ENCODE measurements around the gene WDR55. TPM values are rescaled to one million over a fixed set of nuclear protein-coding genes. Genes with fewer than 3 reads are reported as not detected.
"Not testable (repeated sequence)": the region's sequence is repeated elsewhere in the genome, so short reads cannot be mapped to it uniquely, and the experiment has no call there.

Gene WDR55
- total and polyA plus RNA-seq, 2 of the 13 experiments (the other 11 are each of a cell fraction or from before 2014, with no cell fraction given): 17.7 to 18.2 TPM

- no peak for TF ChIP-seq NONO (IDR thresholded peaks at IDR 0.05)
- no peak for TF ChIP-seq NONO (CRISPR knock-in tag; conservative IDR thresholded peaks at IDR 0.05)
- TF ChIP-seq THAP7 (CRISPR knock-in tag; IDR thresholded peaks at IDR 0.05): peak; percentile 6; the same call in 1 of the 2 replicates
- TF ChIP-seq FOXJ3 (CRISPR knock-in tag; IDR thresholded peaks at IDR 0.05; ENCODE audit: borderline replicate concordance): 0 out of 2 replicates have a peak, but pooled peaks have one; percentile 27
- no peak for TF ChIP-seq ZNF12 (CRISPR knock-in tag; IDR thresholded peaks at IDR 0.05)
- in situ Hi-C loops (cut with HindIII; ENCODE audit: extremely low pct_ligation_motif_present, low pct_unique_long_range_greater_than_20kb) (no loop called here), intact Hi-C loops (cut with micrococcal nuclease; ENCODE audit: unreplicated experiment) (loop anchor here (1.0 kb wide), 2 partner anchors 27 to 89 kb away; partner anchors contain the start of genes HARS1 and HARS2)
- H3K27me3 ChIP-seq (ENCODE audit: control insufficient read depth in 1 of 2, insufficient read depth in 2 of 2, low read length in 2 of 2): no peaks in the 10 kb centered on the region; a peak in 1 of 5 replicates
- ChIA-PET CTCF (ENCODE audit: low intra/inter-chr PET ratio, low total read pairs) (no interaction called here), POLR2A (interaction anchor here (1.0 to 4.9 kb wide), 8 partner anchors 17 to 116 kb away, joined by 3 to 48 read pairs (median 5); partner anchors contain the start of genes EIF4EBP3, HARS1, HARS2 and IK)
- H3K79me2 ChIP-seq (ENCODE audit: insufficient read depth, low read length): peaks cover 22% of the 10 kb centered on the region
- H3K27ac ChIP-seq (ENCODE audit: extremely low read length, insufficient read depth, low read length): peak overlapping the region; percentile 76
- 65% methylated on average over 18 of the region's 18 CpGs for WGBS (ENCODE audit: low lambda C conversion rate)
- no peaks in the 10 kb centered on the region for H3K9me3 ChIP-seq (ENCODE audit: low read length)
- peak overlapping the region; percentile 82 for H3K9ac ChIP-seq (ENCODE audit: insufficient read depth, low read depth, low read length)
- FAIRE-seq: no peak
- H4K20me1 ChIP-seq (ENCODE audit: insufficient read depth, low read length): no peaks in the 10 kb centered on the region
- DNase-seq (ENCODE audit: low spot score): no peak
- peak overlapping the region; percentile 75 to 100 (median 91); a peak in 5 of 6 replicates for H3K4me3 ChIP-seq (replicated peaks in 1 of 3; ENCODE audit: insufficient read depth in 1 of 3, low read depth in 2 of 3, low read length in 3 of 3)
- peak overlapping the region; percentile 82 for H3K4me2 ChIP-seq (ENCODE audit: low read depth, low read length)
- peaks cover 32 to 60% of the 10 kb centered on the region in 2 experiments; a peak in 4 of 5 replicates for H3K36me3 ChIP-seq (replicated peaks in 1 of 2; ENCODE audit: control insufficient read depth in 1 of 2, insufficient read depth in 2 of 2, low read length in 2 of 2)
- no TSS peak for BruUV-seq (replicated peaks)
- H2AFZ ChIP-seq (ENCODE audit: low read length): no peak overlapping the region
- no peak for ATAC-seq
- H3K4me1 ChIP-seq (ENCODE audit: insufficient read depth, low read length): peaks cover 28% of the 10 kb centered on the region
Observed at GRCh38 chr5:140664030-140664358, 710 bp upstream of the WDR55 start.

GRCh38 chr5:140671035-140671434 lies 6.3 kb downstream of the WDR55 start:
- in situ Hi-C loops (cut with HindIII; ENCODE audit: extremely low pct_ligation_motif_present, low pct_unique_long_range_greater_than_20kb); H4K20me1 ChIP-seq (ENCODE audit: insufficient read depth, low read length); H2AFZ ChIP-seq (ENCODE audit: low read length); BruUV-seq (replicated peaks); H3K27me3 ChIP-seq (ENCODE audit: control insufficient read depth in 1 of 2, insufficient read depth in 2 of 2, low read length in 2 of 2); H3K79me2 ChIP-seq (ENCODE audit: insufficient read depth, low read length); H3K4me2 ChIP-seq (ENCODE audit: low read depth, low read length); intact Hi-C loops (cut with micrococcal nuclease; ENCODE audit: unreplicated experiment); H3K9ac ChIP-seq (ENCODE audit: insufficient read depth, low read depth, low read length); H3K27ac ChIP-seq (ENCODE audit: extremely low read length, insufficient read depth, low read length); DNase-seq (ENCODE audit: low spot score); H3K4me3 ChIP-seq (replicated peaks in 1 of 3; ENCODE audit: insufficient read depth in 1 of 3, low read depth in 2 of 3, low read length in 3 of 3); FAIRE-seq; H3K9me3 ChIP-seq (ENCODE audit: low read length); CTCF ChIA-PET (ENCODE audit: low intra/inter-chr PET ratio, low total read pairs): not testable (repeated sequence)
- ATAC-seq: peak; percentile 3; the same call in 2 of the 3 replicates
- 100% methylated on average over 1 of the region's 4 CpGs for WGBS (ENCODE audit: low lambda C conversion rate)
- Histone ChIP-seq H3K36me3 (replicated peaks in 1 of 2; ENCODE audit: control insufficient read depth in 1 of 2, insufficient read depth in 2 of 2, low read length in 2 of 2) (peaks cover 22 to 55% of the 10 kb centered on the region in 2 experiments; a peak in 4 of 5 replicates), H3K4me1 (ENCODE audit: insufficient read depth, low read length) (peaks cover 12% of the 10 kb centered on the region)
- POLR2A ChIA-PET: interaction anchor here (0.6 to 0.9 kb wide), 2 partner anchors 20 to 26 kb away, joined by 3 to 4 read pairs; partner anchors contain the start of genes HARS1 and HARS2

Data from HepG2 (cell line).